Stimulated activated naive CD8-positive, alpha-beta T cell treated with anti-CD3 and anti-CD28 coated beads, Interleukin-15, Interleukin-2, amounts not matched to agents 100 U/mL and 50 U/mL, for 24 hours (primary cell): ENCODE data around the gene SNTG2.

ENCODE experiments used
- ATAC-seq: fragments of 150-1000 bp; cut with Tn5 transposase; one replicate; pipeline ENCODE4 v1.10.0; 2021
- DNase-seq: peaks from one replicate; pipeline ENCODE4 v3.0.0; 2021

Gene SNTG2

DNA sequence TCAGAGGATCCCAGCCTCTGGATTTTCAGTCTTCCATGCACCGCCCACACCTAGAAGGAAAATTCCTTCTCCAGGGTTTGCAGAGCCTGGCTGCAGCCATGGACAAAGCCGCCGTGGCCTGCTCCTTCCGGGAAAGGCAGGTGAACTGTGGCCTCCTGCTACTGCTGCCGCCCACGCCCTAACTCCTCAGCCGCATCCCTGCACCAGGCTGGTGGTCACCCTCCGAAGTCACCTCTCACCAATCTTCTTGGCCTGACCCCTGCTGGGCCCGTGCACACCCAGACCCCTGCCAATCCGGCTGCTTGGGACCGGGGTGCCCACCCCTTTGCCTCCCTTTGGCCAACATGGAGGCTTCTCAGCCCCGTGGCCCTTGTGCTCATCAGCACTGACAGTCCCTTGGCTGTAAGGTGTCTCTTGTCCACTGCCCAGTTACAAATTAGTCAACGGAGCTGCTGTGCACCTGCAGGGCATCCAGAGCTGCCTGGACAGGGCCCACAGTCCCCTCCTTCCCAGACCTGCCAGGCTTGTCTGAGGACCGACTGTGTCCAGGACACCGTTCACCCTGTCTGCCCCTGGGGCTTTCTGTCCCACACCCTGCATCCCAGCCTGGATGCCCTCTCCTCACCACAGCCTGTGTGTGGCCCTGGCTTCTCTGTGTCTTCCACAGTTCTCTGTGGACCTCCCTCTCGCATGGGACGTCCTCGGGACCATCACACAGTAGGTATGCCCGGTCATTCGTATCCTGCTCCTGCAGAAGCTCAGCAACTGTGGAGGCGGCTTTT, 332.6 kb downstream of the SNTG2 start:
- no peak for ATAC-seq
- no peak for DNase-seq

GRCh38 chr2:1283871-1284270, 333.2 kb downstream of the SNTG2 start:
- ATAC-seq (no peak), DNase-seq (no peak)

GRCh38 chr2:1286929-1287328, 336.3 kb downstream of the SNTG2 start:
- ATAC-seq (no peak), DNase-seq (no peak)

- DNase-seq = no peak
- ATAC-seq = no peak
Observed at GRCh38 chr2:1287427-1287826, 336.8 kb downstream of the SNTG2 start.

DNA sequence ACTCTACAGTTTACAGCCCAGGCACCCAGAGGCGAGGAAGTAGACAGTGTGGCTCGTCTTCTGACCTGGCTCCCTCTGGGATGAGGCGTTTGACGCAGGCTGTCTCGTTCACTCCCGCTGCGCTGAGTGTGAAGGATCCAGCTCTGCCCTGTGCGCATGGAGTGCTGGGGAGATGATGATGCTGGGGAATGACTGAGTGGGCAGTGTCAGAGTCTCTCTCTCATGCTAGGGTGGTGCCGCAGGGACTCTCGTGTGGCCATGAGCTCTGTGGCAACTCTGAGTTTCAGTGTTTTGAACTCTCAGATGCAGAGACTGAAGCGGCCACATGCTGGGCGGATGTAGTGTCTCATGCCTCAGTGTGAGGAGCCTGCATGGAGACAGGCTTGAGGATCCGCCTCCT, 344.3 kb downstream of the SNTG2 start:
- no peak for ATAC-seq
- no peak for DNase-seq

GRCh38 chr2:1295740-1296139, 345.1 kb downstream of the SNTG2 start:
- DNase-seq (no peak), ATAC-seq (no peak)

DNA sequence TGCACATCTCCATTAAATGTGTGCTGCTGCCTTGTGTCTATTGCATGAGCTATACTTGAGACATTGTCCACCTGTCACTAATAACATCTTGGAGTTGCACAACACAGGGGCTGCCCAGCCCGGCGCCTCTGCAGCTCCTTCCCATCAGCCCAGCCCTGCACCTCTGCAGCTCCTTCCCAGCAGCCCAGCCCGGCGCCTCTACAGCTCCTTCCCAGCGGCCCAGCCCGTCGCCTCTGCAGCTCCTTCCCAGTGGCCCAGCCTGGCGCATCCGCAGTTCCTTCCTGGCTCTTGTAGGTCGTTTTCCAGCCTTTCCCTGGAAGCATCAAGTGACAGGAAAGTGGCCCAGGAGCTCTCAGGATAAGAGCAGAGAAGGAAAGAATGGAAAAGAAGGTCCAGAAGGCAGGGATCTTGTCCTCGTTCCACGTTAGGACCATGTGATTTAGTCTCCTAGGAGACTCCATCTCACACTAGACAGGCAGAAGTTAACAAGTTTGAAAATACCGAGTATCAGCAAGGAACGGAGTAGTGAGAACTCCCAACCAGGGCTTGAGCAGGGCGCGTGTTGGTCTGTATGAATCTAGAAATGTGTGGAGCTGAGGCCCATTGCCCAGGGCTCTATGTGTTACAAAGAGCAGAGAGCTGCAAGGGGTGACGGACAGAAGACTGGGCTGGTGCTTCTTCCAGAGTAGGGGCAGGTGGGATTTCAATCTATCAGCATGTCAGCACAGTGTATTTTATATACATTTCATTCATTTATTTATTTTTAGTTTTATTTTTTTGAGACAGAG, 346.9 kb downstream of the SNTG2 start:
- DNase-seq (no peak), ATAC-seq (no peak)

DNA sequence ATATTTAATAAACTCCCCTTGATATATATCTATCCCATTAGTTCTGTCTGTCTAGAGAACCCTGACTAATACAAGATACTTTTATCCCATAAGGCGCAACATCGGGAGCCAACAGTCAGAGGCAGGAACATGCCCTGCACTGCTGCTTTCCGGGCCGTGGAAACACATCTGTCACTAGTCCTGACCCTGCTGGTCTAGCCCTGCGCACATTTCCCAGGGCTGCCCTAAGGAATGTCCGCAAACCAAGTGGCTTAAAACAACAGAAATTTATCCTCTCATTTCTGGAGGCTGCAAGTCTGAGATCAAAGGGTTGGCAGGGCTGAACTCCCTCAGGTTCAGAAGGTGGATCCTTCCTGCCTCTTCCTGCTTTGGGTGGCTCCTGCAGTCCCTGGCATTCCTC, 348.4 kb downstream of the SNTG2 start:
- no peak for ATAC-seq
- no peak for DNase-seq

DNA sequence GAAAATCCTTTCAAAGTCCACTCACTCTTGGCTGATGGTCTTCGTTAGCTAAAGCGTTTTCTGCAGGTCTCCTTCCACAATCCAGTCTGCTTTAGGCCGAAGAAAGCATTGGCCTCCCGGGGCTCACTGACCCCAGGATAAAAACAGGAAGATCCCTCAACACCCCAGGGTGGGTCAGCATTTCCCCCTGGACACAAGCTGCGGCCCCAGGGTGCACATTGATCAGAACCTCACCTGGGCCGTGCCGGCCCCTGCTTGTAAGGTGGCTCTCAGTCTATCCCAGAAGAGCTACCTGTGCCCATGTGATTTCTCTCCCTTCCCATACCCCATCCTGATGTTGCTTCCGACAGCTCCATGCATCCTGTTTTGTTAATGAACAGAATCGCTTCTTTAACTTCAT, 349.6 kb downstream of the SNTG2 start:
- DNase-seq (no peak), ATAC-seq (no peak)

DNA sequence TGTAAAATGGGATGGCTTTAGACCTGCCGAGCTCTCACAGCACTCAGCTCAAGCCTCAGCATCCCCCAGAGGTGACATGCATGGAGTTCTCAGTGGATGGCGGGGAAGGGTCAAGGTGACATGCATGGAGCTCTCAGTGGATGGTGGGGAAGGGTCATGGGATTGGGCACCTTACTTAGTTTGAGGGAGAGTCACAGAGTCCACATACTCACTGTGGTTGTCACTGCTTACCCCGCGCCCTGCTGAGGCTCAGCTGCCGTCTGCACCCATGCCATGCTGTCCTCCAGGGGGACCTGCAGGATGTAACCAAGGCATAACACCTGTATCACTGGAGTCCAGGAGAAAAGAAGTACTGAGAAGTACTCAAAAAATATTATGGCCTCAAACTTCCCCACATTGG, 350.4 kb downstream of the SNTG2 start:
- DNase-seq = no peak
- ATAC-seq = no peak

DNA sequence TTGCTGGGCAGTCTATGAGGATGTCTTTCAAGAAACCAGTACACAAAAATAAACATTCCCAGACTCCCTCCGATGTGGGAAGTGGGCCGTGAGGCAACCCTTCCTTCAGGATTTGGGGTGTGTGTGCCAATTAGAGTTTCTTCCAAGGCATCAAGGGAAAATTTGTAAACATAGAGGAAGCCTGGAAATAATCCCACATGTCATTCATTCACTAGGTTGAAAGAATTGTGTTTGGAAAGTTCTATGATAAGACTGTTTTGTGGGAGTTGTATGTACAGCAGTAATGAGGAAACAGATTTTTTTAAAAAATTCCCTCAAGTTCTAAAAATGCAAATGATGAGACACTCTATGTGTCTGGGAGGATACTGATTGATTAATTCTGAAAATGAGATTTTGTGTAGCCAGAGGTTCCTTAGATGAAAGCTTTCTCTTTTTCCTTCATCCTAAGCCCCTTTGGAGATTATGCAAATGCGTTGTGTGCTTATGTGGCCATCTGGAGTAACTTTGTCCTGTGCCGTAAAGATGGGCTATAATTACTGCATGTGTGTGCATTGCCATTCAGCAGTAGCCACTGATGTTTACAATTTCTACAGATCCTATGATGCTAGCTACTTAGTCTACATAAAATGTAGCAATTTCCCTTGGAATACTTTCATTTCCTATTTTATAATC, 354.8 kb downstream of the SNTG2 start:
- ATAC-seq = no peak
- no peak for DNase-seq

DNA sequence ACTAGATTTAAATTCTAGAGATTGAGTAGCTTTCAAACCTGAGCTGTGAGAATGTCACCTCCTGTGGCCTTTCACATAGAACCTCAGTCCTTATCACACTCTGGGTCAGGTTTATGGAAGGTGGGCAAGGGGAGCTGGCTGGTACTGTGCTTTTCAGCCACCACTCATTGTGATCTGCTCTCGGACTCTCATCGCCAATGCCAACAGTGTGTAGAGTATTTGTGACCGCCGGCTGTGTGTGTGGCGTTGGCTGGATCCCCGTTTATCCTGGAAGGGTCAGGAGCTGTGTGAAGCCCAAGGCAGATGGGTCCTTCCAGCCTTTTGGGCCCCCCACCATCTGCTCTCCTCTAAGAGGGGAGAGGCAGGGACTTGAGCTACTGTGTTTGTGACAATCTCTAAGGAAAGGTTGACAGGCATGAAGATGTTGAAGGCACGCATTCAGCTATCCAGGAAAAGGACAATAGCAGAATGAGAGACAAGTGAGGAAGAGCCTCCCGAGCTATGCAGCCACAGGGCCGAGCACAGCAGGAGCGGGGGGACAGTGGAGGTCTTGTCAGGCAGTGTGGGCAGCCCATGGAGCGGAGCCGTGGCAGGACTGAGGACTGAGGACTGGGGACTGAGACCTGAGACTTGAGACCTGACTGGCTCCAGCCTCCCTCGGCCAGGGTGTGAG, 355.5 kb downstream of the SNTG2 start:
- DNase-seq (no peak), ATAC-seq (no peak)

GRCh38 chr2:1306687-1307516, 356.3 kb downstream of the SNTG2 start:
- no peak for ATAC-seq
- no peak for DNase-seq

GRCh38 chr2:1307670-1308069, 357.0 kb downstream of the SNTG2 start:
- ATAC-seq = no peak
- no peak for DNase-seq

GRCh38 chr2:1308678-1309077, 358.0 kb downstream of the SNTG2 start:
- ATAC-seq (no peak), DNase-seq (no peak)

DNA sequence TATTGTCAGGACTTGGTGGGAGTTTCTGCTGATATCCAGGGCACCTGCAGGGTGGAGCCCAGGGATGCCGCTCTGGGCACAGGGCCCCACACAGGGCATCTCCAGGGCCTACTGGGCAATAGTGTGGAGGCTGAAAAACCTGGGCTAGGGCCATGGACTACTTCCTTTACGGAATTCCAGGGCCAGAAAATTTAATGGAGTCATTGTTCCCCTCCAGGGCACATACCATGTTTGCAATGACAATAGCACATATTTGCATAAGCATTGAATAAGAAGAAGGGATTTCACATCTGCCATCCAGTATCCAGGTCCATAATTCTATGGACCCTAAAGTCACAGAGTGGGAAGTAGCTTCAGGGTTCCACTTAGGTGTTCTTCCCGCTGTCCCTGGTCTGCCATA, 358.9 kb downstream of the SNTG2 start:
- DNase-seq (no peak), ATAC-seq (no peak)

- no peak for DNase-seq
- no peak for ATAC-seq
Observed at GRCh38 chr2:1310202-1310601, 359.6 kb downstream of the SNTG2 start.

- DNase-seq (no peak), ATAC-seq (no peak)
Observed at GRCh38 chr2:1310866-1311265, 360.2 kb downstream of the SNTG2 start.

- no peak for ATAC-seq
- no peak for DNase-seq
Observed at GRCh38 chr2:1313240-1313924, 362.7 kb downstream of the SNTG2 start.

DNA sequence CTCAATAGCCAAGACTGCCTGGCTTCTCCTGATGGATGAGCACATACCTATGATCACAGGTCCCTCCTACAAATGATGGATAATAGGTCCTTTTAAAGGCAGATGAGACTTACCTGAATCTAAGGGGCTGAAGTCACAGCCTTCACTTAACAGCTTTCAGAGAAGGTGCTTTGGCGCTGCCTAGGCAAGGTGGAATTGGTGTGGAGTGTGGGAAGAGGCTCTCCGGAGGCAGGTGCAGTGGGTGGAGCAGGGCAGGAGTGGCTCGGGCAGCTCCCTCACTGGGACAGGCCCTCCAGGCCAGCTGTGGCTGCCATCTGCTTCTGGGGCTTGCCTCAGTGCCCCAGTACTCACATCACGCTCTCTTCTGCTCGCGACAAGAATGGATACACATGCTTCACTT, 363.6 kb downstream of the SNTG2 start:
- ATAC-seq = no peak
- DNase-seq = no peak

DNA sequence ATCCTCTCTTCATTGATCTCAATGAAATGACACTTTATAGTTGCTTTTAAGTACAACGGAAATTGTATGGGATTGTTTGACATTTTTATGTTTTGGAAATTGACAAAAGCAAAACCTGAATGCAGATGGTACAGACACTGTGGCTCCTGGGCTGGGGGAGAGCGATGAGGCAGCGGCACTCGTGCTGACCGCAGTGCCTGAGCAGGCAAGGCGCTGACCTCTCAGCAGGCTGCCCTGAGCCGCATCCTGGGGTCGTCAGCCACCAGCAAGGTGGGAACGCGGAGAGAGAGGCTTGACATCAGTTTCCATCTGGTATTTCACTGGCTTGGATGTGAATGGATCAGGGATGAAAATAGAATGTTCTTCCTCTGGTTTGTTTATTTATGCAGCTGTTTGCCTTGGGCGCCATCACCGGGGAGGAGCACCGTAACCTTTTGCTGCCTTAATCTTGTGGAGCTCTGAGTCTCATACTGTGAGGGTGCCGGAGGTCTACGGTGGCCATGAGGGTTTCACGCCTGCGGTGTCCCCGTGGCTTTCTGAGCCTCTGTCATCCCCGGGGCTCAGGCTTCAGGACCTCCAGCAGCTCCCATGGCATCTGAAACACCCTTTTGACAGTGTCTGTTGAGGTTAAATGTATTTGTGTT, 367.8 kb downstream of the SNTG2 start:
- no peak for DNase-seq

More for the DNA sequence above, 367.8 kb downstream of the SNTG2 start:
- no peak for ATAC-seq
